Measurements from ENCODE around the gene FBXW11.
"Not testable (repeated sequence)": the region's sequence is repeated elsewhere in the genome, so short reads cannot be mapped to it uniquely, and the experiment has no call there.

DNA sequence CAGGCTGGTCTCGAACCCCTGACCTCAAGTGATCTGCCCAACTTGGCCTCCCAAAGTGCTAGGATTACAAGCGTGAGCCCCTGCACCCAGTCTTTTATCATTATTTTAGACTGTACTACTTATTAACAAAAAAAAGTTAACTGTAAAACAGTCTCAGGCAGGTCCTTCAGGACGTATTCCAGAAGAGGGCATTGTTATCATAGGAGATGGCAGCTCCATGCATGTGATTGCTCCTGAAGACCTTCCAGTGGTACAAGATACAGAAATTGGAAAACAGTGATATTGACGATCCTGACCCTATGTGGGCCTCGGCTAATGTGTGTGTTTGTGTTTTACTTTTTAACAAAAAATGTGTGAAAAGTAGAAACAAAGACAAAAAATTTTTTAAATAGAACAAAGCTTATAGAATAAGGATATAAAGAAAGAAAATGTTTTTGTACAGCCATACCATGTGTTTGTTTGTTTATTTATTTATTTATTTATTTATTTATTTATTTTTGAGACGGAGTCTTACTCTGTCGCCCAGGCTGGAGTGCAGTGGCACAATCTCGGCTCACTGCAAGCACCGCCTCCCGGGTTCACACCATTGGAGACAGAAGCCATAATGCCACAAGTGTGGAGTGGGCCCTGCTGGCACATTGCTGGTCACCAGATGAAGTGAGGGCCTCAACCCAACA, 13.8 kb upstream of the FBXW11 start:
- TF ChIP-seq, protein P1, sequence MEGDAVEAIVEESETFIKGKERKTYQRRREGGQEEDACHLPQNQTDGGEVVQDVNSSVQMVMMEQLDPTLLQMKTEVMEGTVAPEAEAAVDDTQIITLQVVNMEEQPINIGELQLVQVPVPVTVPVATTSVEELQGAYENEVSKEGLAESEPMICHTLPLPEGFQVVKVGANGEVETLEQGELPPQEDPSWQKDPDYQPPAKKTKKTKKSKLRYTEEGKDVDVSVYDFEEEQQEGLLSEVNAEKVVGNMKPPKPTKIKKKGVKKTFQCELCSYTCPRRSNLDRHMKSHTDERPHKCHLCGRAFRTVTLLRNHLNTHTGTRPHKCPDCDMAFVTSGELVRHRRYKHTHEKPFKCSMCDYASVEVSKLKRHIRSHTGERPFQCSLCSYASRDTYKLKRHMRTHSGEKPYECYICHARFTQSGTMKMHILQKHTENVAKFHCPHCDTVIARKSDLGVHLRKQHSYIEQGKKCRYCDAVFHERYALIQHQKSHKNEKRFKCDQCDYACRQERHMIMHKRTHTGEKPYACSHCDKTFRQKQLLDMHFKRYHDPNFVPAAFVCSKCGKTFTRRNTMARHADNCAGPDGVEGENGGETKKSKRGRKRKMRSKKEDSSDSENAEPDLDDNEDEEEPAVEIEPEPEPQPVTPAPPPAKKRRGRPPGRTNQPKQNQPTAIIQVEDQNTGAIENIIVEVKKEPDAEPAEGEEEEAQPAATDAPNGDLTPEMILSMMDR (IDR thresholded peaks at IDR 0.05): not testable (repeated sequence)
- TF ChIP-seq POLR2A (IDR thresholded peaks at IDR 0.05): not testable (repeated sequence)

All from adrenal gland (tissue), 5 donors.